Hematopoietic multipotent progenitor cell treated with erythropoietin and hydrocortisone succinate and interleukin-3 and kit ligand, for 17 days (in vitro differentiated cells): ENCODE results near the gene ZBTB17.
"Not testable (repeated sequence)": the region's sequence is repeated elsewhere in the genome, so short reads cannot be mapped to it uniquely, and the experiment has no call there.

Experiments used
- DNase-seq: peaks from one replicate; pipeline ENCODE4 v3.0.0-alpha.2; 2015; ENCODE audit warnings: low spot score

ZBTB17 gene

DNA sequence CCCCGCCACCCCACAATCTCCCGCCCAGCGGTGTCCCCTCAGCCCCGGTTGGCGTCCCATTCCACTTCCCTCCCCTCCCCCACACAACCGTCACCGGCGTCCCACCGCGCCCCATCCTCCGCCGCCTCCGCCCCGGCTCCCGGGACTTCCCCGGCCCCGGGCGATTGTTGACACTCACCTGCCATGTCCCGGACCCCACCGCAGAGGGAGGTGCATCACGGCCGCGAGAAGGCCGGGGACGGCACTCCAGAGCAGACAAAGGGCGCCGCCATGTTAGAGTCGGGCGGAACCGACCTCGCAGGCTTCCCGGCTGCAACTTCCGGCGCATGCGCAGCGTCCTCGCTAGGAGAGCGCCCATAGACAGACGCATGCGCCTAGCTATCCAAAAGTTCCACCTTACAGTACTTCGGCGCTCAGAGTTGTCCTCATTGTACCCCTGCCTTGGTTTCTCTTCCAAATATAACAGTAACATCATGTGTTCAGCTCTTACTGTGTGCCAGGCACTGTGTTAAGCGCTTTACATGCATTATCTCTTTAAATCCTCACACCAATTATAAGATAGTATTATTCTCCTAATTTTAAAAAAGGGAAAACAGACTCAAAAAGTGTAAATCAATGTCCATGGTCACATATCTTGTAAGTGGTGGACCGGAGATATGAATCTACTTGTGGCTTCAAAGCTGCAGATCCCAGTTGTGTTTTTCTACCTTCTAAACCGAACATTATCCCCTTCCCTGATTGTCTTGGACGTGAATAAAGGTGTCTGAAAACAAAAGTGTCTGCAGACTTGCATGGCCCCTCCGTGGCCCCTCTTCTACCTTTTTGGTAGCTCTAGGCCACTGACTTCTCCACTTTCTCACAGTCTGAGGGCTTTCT is at the start of gene ZBTB17:
TSS of gene ZBTB17 (minus strand) at position 297 of the 876 bp plus-strand sequence. CDS start 27,606 bp downstream, outside the sequence.
- DNase-seq, result peak; percentile 93

DNA sequence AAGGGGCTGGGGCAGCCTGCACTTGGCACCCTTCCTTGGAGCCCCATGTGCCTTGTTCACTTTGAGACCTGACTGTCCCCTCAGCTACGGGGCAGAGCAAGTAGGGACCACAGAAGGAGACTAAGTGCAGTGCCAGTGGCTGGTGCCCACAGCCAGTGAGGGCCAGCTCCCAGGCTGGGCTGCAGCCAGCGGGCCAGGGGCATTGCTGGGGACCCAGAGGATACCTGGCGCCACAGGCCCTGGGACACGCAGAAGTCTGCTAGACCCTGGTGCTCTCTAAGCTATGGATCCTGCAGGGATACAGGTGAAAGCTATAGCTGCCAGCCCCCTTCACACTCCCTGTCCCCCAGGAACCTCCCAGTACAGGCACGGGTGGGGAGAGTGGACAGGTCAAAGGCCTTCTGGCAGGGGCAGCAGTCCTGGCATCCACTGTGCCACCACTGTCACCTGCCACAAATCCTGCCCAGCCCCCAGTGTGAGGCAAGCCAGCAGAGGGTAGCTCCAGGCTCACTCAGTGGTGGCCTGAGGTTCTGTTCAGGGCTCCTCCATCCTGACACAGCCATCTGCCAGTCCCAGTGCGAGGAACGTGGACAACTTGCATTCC is 47.3 kb upstream of the ZBTB17 start:
- no peak for DNase-seq

DNA sequence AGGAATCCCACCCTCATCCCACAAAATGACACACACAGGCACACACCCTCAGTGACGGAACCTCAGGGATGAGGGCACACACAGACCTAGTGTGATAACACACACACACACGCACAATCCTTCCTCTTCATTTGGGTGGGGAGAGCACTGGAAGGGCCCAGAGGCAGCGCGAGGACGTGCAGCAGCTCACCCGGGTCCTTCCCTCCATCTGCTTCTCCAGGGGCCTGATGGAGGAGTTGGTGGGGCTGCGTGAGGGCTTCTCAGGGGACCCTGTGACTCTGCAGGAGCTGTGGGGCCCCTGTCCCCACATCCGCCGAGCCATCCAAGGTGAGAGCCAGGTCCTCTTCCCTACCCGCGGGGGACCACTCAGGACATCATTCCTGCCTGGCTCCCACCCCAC is 46.5 kb upstream of the ZBTB17 start:
- DNase-seq, result no peak

DNA sequence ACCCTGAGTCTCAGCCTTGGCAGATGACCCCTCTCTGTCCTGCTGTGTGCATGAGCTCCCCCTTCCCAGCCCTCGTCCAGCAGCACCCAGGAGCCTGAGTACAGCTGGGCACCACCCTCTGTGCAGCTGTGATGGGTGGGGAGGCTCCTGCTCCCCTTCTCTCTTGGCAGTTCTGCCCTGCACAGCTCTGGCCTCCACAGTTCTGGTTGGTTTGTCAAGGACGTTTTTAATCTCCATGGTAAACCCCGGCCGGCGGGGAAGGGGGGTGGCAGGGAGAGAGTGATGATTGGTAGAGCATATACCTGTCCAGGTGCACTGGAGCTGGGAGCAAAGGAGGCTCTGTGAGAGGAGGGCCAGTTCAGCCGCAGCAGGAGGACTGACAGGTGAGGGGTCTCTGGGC is 45.8 kb upstream of the ZBTB17 start, which contains the start of gene CLCNKA:
TSS of gene CLCNKA (plus strand) at position 356 of the 400 bp plus-strand sequence. CDS start 584 bp downstream, outside the sequence.
- no peak for DNase-seq

DNA sequence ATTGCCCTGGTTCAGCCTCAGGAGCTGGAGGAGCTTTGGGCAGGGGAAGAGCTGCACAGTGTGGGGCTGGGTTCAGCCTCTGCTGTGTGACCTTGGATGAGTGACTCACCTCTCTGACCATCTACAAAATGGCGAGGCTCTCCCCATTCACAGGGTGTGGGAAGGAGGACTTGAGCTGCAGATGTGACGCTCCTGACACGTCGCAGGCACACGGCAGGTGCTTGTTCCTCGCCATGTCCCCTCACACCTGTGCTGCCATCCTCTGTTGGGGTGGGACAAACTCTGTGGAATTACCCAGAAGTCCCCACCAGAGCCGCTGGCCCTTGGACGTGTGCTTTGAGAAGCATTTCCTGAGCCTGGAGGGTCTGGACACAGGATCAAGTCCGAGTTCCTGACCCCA is 45.0 kb upstream of the ZBTB17 start:
- not testable (repeated sequence) for DNase-seq

DNA sequence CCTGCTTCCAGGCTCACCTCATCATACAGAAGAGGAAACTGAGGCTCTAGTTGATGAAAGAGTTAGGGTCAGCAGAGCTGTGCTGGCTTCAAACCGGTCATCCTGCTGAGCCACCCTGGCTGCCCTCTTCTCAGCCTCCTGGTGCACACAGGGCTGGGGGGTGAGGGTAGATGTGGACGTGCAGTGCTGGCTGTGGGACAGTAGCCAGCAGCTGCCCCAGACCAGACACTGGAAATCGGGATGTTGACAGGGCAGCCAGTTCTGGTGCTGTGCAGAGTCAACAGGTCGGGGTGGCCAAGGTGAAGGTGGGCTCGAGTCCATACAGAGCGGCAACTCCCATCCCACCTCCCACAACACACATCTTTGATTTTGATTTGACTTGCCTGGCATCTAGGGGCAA is 44.4 kb upstream of the ZBTB17 start:
- DNase-seq, result no peak

DNA sequence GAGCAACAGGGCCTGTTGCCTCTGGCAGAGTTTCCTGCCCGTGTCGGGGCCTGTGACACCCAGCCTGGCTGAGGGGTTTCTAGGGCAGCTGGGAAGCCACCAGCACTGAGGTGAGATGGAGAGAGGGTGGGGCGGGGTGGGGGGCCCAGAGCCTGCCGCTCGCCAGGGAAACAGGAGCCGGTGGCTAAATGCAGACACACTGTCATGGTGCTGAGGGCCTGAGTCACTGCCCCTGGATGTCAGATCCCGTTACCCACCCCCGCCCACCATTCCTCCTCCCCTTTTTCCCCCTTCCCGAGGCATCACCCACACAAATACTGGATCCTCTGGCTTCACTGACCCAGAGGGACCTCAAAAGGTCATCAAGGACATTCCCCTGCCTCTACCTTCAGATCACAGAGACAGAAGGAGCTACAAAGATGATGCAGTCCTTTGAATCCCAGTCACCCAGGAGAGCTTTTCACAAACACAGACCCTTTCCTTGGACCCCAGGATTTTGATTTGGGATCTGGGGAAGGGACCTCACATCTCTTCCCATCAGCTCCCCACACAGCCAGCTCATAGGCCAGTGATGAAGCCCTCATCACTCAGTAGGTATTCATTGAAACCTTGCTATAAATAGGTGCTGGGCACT is 43.9 kb upstream of the ZBTB17 start:
- no peak for DNase-seq

DNA sequence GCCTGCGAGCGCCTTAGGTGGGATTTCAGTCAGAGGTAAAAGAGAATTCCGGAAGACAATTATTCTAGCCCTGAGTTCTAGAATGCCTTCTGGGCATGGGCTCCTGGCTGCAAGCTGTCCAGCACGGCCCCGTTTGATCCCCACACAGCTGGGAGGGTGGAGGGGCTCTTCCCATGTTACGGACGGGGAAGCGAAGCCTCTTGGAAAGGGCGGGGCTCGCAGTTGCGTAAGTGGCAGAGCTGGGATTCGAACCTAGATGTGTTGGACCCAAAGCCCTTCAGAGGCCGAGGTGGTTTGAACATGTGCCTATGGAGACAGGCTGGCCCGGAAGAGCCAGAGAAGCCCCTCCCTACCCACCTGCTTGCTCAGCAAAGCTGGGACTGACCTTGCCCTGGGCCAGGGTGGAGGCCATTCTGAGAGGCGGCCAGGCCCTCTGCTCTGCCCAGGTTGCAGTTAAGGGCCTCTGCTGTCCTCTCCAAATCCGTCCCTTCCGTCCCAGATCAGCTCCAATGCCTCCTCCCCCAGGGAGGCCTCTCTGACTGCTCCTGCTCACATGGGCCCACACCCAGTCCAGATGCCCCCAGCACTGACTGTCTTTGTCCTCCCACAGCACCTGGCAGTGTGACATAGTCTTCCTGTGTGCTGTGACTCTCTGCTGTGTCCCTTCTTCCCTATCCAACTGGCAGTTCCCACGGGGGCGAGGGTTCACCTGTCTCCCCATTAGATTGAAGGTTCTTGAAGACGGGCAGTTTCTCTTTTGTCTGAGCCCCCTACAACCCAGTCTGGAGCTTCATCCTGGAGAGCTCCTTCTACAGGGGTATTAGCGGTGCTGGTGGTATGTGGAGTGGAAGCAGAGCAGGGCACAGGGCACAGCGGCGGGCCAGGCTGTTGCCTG is 43.1 kb upstream of the ZBTB17 start:
- no peak for DNase-seq

DNA sequence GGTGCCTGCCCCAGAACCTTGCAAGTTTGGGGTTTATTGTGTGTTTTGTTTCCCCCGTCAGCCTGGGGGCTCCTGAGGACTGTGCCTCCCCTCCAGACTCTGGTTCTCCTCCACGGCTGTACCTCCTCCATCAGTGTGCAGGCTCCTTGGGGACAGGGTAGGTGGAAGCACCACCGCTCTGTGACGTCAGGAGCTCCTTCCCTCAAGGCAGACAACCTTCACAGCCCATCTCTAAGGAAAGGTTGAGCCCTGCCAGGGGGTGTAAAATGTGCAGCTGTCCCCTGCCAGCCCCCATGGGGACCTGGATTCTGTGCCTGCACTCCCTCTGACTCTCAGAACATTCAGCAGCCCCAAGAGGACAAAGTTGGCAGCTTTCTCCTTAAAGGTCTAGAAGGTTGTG is 42.4 kb upstream of the ZBTB17 start:
- no peak for DNase-seq

DNA sequence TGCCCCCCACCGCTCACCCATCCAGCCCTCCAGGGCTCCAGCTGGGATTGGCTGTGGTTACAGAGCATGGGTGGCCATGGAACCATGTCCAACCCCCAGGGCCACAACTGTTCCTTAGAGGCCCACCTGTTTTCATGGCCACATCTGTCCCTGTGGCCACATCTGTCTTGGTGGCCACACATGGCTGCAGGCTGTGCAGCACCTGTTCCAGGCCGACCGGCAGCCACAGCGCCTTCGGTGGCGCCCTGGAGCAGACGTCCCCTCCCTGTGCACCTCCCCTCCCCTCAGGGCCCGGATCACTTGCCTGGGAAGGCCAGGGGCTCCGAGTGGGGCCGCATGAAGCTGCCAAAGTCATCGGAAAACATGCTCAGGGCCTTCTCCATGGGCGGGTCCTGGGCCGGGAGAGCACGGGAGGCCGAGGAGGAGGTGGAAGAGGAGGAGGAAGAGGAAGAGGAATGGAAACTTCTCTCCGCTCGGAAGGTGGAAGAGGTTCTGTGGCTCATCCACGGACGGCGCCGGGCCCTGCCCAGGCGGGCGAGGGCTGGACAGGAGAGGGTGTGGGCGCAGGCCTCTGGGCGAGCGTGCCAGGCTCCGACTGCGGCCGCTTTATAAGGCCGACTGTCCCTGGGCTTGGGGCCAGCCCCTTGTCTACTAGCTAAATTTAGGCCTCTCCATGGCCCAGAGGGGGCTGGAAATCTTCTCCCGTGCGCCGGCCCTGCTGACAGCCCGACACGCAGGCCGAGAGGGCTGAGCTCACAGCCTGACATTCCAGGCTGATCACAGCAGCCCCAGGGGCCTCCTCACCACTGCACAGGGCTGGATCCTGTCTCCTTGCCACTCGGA is 41.8 kb upstream of the ZBTB17 start, which contains the start of gene HSPB7:
TSS of gene HSPB7 (minus strand) at position 583 of the 843 bp plus-strand sequence. CDS start at position 503, 80 bp downstream.
- no peak for DNase-seq

DNA sequence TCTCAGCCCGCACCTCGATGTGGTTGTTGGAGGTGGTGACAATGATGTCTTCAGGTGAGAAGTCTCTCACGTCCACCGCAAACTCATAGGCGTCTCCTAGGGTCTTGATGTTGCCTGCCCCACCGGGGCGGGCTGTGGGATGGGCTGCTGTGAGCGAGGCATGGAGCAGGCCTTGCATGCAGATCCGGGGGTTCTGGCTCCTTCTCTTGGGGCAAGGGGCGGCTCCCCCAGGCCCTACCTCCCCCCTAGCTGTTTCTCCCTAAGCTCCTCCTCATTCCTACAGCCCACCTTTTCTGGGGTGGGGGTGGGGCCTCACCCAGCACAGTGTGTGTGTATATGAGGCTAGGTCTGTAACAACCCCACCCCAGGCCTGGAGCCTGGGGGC is 41.2 kb upstream of the ZBTB17 start:
- DNase-seq, result no peak

DNA sequence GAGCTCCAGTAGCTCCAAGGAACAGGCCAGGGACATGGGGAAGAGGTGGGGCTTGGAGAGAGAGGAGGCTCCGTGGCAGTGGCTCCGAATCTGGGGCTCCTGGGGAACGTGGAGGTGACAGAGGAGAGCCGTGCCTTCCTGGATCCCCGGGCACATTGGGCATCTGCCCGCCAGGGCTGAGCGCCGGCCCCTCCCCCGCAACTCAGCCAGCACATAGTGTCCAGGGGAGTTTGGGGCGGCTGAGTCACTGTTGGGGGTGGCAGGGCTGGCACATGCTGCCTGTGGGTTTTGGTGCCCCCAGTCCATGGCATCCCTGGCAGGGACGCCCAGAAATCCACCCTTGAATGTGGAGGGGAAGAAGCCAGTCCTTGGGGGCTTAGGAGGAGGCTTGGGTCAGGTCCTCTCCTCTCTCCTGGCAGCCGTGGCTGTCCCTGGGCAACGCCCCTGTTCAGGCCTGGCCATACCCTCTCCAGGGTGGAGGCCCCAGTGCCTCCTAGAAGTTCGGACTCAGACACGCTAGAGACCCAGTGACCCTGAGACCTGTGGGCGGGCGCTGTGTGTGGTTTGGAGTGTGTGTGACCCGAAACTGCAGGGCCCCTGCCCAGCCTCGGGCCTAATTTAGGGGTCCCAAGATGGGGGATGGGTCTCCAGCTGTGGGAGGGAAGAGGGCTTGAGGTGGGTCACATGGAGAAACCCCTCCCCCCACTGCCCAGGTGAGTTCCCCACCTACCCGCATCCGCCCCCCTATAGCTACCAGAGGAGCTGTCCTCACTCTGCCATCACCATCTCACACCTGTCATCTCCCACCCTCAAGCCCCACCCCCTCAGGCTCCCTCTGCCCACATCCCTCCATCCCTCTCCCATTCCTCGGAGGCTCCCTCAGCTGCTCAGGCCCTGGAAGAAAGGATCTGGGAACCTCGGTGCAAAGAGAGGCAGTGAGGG is 40.3 kb upstream of the ZBTB17 start:
- DNase-seq, result no peak

DNA sequence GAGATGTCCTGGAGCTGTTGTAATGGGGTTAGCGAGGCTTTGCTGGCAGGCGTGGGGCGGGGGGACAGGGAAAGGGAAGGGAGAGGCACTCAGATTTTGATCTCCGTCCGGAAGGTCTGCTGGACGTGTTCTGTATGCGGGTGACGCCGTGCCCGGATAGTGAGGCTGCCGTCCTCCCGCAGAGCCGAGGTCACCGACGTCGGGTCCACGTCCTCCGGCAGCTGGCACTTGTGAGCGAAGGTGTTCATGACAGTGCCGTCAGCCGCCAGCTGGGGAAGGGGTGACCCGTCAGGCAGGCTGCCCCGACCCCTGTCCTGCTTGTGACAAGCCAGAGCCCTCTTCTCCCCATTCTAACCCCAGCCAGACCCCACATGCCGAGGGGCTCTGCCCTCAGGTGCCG is 39.6 kb upstream of the ZBTB17 start:
- DNase-seq, result no peak

DNA sequence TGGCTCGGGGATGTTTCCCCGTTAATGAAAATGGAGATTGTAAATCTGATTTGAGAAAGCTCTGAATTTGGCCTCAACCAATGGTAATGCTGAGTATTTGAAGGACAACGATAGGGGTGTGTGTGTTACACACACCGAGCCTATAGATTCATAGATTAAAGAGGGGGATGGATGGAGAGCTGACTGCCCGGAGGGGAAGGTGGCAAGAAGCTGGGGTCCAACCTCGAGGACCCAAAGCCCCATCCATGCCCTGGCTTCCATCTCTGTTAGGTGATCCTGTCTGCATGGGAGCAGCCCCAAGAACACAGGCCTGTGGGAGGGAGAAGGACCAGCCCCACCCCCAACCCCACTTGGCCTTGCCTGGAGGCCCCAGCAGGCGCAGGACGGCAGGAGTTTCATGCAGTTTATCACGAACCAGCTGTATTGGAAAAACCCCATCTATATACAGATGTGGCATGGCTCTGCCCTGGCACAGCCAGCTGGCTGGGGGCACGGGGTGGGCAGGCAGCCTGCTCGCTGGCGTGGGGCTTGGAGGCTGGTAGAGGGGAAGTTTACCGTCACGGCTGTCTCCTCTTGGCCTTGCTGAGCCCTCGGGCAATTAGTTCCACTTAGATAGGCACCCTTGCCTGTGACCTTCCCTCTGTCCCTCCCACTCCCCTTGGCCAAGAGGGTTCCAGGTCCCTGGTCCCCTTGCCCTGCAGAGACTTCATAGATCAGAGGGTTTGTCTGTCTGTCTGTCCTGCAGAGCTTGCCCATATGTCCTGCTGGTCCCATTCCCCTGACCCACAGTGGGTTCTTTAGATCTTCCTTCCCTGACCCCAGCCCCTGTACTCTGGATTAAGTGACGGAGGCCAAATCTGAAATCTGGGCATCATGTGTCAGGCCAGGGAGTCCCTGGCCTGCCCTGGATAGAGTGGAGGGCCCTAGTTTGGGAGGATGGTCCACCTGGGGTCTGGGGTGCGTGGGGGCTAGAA is 38.9 kb upstream of the ZBTB17 start:
- no peak for DNase-seq

DNA sequence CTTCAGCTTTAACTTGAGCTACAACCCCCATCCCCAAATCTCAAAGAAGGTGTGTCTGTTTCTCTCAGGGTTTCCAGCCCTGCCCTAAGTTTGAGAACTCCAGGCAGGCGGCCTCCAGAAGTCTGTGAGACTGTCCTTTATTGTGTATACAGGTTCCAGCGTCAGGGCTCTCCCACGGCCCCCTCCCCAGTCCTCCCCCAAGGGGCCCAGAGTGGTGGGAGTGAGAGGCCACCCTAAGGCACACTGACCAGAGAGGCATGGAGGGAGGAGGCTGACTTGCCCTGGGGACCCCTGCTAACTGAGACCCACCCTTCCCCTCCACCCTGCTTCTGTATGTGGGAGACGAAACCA is 38.0 kb upstream of the ZBTB17 start:
- DNase-seq, result no peak

DNA sequence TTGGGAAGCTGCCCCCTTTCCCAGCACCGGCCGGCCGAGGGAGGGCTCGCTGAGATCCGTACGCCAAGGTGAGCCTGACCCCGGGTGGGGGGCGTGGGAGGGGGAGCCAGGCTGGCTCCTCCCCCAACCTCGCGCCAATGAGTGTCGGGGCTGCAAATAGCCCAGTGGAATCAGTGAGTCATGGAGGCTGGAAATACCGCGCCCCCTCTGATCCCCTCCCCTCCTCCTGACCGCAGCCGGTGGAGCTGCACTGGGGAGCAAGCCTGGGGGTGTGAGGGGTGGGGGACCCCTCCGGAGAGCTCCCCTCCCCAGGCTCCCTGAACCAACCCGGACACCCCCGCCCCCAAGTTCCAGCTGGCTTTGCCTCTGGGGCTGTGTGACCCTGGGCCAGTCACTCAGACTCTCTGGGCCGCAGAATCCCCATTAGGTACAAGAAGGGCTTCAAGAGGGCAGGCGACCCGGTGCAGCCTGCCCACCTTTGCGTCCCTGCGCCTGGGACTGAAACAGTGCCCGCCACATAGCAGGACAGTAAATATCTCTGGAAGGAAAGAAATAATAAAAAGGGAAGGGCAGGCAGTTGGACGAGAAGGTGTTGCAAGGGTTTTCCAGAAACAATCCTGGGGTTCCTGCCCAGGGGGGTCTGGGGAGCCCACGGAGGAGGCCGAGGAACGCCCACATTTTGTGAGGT is 37.5 kb upstream of the ZBTB17 start:
- DNase-seq, result no peak

DNA sequence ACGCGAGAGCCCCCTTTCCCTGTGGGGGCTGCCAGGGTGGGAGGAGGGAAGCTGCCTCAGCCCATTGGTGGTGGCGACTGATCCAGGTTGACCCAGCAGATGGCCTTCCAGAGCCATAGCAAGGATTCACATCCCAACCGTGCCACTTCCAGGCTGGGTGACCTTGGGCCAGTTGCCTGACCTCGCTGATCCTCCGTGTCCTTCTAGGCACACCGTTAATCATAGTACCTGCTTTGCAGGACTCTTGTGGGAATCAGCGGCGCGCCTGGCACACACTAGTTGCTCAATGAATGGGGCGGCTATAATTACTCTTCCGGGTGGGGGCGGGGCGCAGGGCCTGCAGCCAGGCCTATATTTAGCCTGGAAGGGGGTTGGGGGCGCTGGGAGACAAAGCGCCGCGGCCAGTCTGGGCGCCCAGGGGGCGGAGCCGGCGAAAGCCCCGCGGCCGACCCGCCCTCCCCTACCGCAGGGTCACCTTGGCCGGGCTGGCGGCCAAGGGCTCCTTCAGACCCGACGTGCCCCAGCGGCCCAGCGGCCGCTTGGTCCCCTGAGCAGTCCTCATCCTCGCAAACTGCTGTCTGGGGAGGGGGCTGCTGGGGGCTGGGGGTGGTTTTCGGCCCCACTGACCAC is 36.8 kb upstream of the ZBTB17 start:
- DNase-seq, result no peak
